Measurements from ENCODE around the gene DRC1. TPM values are rescaled to one million over a fixed set of nuclear protein-coding genes. Genes with fewer than 3 reads are reported as not detected.

Gene DRC1
- total RNA-seq, 4 donors from 2014 or later, result not detected

DNA sequence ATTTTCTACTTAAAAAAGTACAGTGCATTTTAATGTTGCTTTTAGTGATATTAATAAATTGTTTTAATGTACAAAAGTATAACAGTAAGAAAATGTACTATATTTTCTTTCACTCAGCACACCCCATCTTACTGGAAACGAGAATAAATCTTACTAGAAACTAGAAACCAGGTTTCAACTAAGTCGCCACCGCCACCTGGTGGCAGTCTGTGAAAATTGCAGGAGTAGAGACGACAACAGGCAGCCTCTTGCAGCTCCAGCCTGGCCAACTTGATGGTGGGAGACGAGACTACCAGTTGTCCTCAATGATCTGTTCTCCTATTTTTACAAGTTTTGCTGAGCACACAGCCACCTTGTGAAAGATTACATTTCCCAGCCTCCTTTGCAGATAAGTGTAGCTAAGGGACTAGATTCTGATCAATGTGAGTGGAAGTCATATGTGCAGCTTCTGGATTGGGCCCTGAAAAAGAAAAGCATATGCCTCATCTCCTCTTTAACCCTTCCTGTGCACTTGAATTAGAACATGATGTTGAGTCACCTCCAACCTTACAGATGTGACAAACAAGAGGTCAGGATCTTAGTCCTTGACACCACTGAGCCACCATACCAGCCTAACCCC lies 67.5 kb downstream of the DRC1 start:
- DNase-seq (ENCODE audit: low spot score in 2 of 2), result no peak
- intact Hi-C loops (cut with DNase I; ENCODE audit: low total_unique reads), result no loop called here
- H3K4me3 ChIP-seq (ENCODE audit: low read depth, poor library complexity, severe bottlenecking), result no peak overlapping the region
- TF ChIP-seq, protein P1, sequence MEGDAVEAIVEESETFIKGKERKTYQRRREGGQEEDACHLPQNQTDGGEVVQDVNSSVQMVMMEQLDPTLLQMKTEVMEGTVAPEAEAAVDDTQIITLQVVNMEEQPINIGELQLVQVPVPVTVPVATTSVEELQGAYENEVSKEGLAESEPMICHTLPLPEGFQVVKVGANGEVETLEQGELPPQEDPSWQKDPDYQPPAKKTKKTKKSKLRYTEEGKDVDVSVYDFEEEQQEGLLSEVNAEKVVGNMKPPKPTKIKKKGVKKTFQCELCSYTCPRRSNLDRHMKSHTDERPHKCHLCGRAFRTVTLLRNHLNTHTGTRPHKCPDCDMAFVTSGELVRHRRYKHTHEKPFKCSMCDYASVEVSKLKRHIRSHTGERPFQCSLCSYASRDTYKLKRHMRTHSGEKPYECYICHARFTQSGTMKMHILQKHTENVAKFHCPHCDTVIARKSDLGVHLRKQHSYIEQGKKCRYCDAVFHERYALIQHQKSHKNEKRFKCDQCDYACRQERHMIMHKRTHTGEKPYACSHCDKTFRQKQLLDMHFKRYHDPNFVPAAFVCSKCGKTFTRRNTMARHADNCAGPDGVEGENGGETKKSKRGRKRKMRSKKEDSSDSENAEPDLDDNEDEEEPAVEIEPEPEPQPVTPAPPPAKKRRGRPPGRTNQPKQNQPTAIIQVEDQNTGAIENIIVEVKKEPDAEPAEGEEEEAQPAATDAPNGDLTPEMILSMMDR (IDR thresholded peaks at IDR 0.05), result no peak
- TF ChIP-seq POLR2A (IDR thresholded peaks at IDR 0.05), result no peak
- WGBS, 2 donors, result 21 to 26% methylated on average over 5 of the region's 5 CpGs

DNA sequence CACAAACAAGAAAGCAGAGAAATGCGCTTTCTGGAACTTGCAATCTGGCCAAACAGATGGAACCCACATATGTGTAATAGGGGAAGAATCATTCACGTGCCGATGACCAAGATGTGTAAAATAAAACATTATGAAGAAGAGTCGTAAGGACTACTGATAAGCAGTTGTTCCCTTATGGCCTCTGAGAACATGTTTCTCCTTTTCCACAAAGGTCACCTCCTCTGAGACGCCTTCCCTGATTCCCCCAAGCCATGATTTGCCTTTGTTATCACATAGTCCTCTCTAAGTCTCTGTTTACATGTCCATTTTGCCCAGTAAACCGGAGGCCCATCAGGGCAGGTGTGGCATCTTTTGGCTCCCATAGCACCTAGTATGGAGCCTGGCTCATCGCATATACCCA lies 68.2 kb downstream of the DRC1 start:
- H3K4me3 ChIP-seq (ENCODE audit: low read depth, poor library complexity, severe bottlenecking), result no peak overlapping the region
- TF ChIP-seq, protein P1 (IDR thresholded peaks at IDR 0.05), result no peak
- TF ChIP-seq POLR2A (IDR thresholded peaks at IDR 0.05), result no peak
- WGBS, 2 donors, result 88 to 89% methylated on average over 7 of the region's 7 CpGs
- intact Hi-C loops (cut with DNase I; ENCODE audit: low total_unique reads), result no loop called here
- no peak for DNase-seq (ENCODE audit: low spot score in 2 of 2)

GRCh38 chr2:26470601-26471260 lies 69.0 kb downstream of the DRC1 start:
- WGBS, 2 donors, result 89 to 96% methylated on average over 6 to 9 of the region's 9 CpGs
- TF ChIP-seq, protein P1 (IDR thresholded peaks at IDR 0.05), result no peak
- TF ChIP-seq POLR2A (IDR thresholded peaks at IDR 0.05), result no peak
- H3K4me3 ChIP-seq (ENCODE audit: low read depth, poor library complexity, severe bottlenecking), result no peak overlapping the region
- intact Hi-C loops (cut with DNase I; ENCODE audit: low total_unique reads), result no loop called here
- no peak for DNase-seq (ENCODE audit: low spot score in 2 of 2)

DNA sequence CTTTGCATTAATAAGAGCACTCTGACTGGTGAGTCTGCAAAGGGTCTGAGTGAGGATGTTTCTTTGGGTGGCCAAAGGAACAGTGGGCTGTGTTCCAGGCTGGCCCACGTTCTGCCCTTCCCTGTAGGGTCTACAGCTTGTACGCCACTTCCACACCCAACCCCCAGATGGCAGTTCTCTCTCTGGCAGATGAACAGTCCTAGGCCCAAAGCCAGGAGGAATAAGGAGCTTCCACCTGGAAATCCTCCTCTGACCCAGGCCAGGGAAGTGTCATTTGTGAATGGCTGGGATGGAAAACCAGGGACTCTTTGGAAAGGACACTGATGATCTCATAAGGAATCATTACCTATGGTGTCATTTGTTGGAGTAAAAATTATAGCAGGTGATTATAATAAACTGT lies 69.6 kb downstream of the DRC1 start:
- no peak for DNase-seq (ENCODE audit: low spot score in 2 of 2)
- intact Hi-C loops (cut with DNase I; ENCODE audit: low total_unique reads), result no loop called here
- no peak for TF ChIP-seq POLR2A (IDR thresholded peaks at IDR 0.05)
- TF ChIP-seq, protein P1 (IDR thresholded peaks at IDR 0.05), result no peak
- no peak overlapping the region for H3K4me3 ChIP-seq (ENCODE audit: low read depth, poor library complexity, severe bottlenecking)
- WGBS, 2 donors, result 32 to 65% methylated on average over 2 of the region's 2 CpGs

GRCh38 chr2:26471766-26472706 lies 70.3 kb downstream of the DRC1 start:
- intact Hi-C loops (cut with DNase I; ENCODE audit: low total_unique reads), result no loop called here
- TF ChIP-seq, protein P1 (IDR thresholded peaks at IDR 0.05), result no peak
- no peak for TF ChIP-seq POLR2A (IDR thresholded peaks at IDR 0.05)
- no peak for DNase-seq (ENCODE audit: low spot score in 2 of 2)
- 81 to 85% methylated on average over 25 of the region's 25 CpGs for WGBS, 2 donors
- H3K4me3 ChIP-seq (ENCODE audit: low read depth, poor library complexity, severe bottlenecking), result no peak overlapping the region

All from lower leg skin (tissue), 4 donors.